Endometrium (tissue), 2 donors: ENCODE data around the gene TRIP13.

ENCODE experiments used
- FAIRE-seq: peaks from 2 replicates; lab custom pipeline; 2012; peaks lifted over from hg19 to GRCh38; lab: Jason Lieb, UNC
- donor health status: control.
- donor health status: control.

Gene TRIP13

DNA sequence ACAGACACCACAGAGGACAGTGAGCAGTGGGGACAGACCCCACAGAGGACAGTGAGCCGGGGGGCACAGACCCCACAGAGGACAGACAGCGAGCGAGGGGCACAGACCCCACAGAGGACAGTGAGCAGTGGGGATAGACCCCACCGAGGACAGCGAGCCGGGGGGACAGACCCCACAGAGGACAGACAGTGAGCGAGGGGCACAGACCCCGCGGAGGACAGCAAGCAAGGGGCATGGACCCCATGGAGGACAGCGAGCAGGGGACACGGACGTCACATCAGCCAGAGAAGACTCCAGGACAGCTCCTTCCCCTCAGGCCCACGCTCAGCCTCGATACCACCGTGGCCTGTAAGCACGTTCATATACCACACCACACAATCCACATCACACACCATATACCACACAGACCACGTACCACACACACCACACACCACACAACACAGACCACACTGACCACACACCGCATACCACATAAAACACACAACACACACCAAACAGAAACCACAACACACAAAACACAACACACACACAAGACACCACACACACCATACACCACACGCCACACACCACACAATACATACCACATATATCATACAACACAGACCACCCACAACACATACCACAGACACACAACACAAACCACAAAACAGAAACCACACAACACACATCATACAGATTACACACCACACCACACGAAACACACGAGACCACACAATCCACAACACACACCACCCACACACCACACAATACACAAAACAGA lies 36.7 kb upstream of the TRIP13 start:
- FAIRE-seq = no peak

GRCh38 chr5:856531-857425 lies 35.9 kb upstream of the TRIP13 start:
- FAIRE-seq = no peak

DNA sequence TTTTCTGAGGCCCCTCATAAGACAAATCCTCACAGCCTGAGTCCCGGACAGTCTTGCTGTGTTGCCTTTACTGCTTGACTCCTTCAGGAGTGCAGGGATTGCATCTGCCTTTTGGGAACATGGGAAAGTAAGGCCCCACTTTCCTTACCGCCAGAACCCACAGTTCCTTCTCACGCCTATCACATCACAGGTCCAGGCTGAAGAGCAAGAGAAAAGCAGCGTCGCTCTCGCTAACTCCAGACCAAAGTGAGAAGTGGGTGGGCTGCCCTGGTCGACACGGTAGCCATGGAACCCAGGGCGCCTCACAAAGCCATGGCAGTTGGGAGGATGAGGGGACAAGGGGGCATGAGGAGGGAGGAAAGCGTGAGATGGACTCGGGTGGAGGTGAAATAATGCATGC lies 34.0 kb upstream of the TRIP13 start:
- FAIRE-seq = no peak

GRCh38 chr5:859391-859790 lies 33.3 kb upstream of the TRIP13 start:
- FAIRE-seq = no peak

DNA sequence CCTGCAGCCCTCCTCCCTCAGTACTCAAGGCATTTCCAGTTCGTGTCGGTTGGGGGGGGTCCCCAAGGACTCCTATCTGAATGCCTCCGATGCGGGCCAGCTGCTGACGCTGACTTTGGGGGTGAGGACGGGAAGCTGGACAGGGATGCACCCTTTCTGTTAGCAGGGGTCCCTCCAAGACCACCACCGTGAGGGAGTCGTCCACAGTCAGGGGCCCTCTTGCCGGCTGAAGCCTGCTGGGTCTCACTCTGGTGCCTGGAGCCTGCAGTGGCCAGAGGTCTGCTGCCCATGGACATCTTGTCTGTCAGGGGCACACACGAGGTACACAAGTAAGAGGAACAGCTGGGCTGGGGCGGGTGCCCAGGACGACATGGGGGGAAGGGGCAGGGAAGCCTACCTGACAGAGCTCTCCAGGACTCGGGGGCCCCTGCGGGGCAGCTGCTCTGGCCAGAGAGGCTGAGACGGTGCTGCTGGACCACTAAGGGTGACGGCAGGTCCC lies 32.8 kb upstream of the TRIP13 start:
- FAIRE-seq = no peak

DNA sequence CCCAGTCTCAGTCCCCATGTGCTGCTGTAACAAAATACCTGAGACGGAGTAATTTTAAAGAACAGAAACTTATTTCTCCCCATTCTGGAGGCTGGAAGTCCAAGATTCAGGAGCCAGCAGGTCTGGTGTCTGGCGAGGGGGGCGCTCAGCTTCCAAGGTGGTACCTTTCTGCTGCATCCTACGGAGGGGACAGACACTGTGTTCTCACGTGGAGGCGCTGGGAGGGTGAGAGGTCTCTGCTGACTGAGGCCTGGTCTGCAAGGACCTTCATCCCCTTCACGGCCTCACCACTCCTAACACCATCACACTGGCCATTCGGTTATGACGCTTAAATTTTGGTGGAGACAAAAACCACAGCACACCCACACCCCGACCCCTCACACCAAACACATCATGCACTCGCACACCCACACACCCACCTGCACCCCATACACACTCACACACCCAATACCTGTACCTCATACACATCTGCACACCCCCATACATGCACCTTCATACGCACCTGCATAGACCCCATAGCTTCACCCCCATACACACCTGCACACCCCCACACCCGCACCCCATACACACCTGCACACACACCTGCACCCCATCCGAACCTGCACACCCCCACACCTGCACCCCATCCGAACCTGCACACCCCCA lies 32.1 kb upstream of the TRIP13 start:
- FAIRE-seq = no peak

DNA sequence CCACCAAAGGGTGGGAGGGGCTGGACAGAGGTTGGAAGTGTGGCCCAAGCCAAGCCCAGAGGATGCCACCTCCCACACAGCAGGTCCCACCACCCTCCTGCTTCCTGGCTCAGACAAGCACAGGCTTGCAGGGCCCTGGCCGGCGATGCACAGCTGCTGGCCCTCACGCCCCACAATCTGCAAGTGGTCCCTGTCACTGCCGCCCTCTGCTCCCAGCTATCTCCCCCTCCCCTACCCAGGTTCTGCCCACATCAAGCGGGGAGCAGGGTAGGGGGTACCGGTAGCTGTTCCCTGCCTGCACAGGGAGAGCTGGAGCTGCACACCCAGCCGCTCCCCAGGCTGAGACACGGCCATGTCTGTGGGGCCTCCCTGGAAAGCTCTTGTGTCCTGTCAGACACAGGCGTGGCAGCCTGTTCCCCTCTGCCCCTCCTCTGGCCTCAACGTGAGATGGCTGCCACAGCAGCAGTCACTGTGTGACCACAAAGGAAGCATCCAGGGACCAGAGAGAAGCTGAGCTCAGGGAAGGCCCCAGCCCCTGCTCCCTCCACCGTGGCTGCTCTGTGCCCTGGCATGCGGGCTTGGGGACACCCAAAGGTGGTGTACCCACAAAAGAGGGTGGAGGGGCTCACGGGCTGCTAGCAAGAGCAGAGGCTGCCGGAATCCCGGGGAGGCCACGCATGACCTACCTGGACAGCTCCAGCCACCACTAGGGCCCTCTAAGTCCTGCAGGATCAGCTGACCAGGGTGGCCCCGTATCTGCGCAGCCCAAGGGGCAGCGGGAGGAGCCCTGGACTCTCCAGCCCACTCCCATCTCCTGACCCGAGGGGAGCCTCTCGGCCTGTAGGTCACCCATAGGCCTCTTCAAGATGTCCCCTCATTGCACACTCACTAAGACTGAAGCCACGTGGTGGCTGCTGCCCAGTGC lies 31.0 kb upstream of the TRIP13 start:
- FAIRE-seq = no peak

- FAIRE-seq = no peak
Observed at GRCh38 chr5:862367-863243, 30.1 kb upstream of the TRIP13 start.

- no peak for FAIRE-seq
Observed at GRCh38 chr5:863244-863805, 29.4 kb upstream of the TRIP13 start.

DNA sequence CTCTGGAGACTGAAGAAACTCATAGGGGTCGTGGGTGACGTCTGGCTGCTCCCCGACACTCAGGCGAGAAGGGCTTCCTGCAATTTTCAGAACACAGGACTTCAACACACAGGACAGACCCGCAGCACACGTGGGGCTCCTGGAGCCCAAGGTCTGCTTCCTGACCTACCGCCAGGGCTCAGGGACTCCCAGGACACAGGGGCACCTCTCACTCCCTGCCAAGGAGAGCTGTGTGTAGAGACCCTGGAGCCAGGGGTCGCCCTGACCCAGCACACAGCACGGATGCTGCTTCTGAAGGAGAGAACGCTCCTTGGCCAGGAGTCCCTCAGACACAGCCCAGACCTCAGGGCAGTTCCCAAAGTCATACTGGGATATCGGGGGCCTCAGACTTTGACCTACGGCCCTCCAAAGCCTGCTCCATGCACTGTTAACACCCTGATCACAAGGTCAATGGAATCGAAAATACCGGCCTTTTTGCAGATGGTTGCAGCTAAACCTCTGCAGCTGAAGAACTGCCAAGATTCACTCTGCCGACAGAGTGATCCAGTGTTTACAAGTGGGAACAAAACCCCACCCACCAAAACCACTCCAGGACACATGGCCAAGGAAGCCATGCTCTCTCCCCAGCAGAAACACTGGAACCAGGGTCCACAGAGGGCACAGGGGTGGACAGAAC lies 28.1 kb upstream of the TRIP13 start:
- no peak for FAIRE-seq

DNA sequence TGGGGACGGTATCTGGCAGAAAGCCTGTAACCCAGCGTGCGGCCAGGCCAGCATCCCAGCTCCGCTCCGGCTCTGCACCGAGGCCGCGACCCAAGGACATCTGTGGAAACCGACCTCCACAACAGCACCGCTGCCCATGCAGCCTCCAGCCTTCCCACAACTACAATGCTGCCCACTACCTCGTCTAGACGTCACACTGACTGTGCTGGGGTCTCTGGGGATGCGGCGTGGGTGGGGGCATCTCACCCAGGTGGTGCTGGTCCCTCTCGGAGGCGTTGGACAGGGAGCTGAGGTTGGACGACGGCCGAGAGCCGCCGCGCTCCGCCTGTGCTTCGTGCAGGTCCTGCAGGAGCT lies 27.5 kb upstream of the TRIP13 start:
- FAIRE-seq = no peak

DNA sequence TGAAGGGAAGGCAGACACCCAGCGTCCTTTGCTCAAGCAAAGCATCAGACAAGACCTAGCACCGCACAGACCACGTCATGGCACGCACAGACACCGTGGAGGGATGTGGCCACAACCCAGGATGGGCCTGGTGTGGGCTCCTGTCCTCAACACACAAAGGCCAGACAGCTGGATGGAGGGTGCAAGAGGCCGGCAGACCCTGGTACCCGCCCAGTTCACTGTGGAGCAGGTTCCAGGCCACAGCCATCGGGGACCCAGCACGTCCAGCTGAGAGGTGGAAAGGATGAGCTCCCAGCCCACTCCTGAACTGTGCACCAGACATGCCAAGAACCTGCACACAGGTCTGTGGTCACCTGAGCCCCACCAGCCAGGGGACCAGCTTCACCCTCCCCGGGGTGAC lies 26.9 kb upstream of the TRIP13 start:
- FAIRE-seq = no peak

- FAIRE-seq = no peak
Observed at GRCh38 chr5:867300-867870, 25.3 kb upstream of the TRIP13 start.

DNA sequence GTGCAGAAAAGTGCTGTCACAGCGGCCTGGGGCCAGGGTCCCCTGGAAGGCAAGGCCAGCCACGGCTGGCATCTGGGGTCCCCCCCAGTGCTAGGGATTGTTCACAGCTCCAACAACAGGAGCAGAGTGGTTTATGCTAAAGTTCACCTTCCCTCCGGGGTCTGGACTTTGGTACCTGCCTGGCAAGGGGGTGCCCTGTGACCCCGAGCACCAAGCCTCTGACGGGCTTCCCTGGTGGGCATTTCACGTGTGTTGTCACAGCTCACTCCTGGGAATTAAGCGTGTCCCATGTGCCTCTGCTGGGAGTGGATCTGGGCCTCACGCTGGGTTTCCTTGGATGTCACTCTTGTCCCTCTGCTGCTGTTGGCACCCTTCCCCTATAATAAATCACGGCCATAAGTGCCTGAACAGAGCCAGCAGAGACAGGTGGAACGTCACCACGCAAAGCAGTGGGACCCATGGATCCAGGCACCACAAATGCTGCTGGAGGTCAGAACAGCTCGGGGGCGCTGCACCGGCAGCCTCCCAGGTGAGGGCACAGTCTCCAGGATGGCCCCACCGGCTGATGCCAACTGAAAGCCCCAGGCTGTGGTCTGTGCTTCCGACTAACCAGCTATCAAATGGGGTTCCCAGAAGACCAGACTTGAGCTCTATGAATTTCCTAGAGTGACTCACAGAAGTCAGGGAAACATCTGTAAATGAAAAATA lies 24.1 kb upstream of the TRIP13 start:
- FAIRE-seq = no peak

DNA sequence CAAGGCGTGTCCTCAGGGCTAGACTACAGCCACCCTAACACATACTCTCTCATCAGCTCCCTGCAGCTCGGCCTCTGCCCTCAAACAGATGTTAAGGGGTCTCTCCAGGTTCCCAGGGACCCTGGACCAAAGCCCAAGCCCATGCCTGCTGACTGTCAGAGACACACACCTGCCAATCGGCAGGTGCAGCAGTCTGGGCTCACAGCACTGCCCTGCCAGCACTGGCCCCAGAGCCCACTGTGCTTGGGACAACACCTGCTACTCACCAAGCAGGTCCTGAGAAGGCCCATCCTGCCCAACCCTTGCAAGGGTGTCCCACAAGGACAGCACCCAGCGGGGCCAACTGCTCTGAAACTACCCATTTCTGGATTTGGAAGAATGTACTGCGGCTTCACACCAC lies 21.7 kb upstream of the TRIP13 start:
- no peak for FAIRE-seq

GRCh38 chr5:871596-872298 lies 20.9 kb upstream of the TRIP13 start:
- no peak for FAIRE-seq

DNA sequence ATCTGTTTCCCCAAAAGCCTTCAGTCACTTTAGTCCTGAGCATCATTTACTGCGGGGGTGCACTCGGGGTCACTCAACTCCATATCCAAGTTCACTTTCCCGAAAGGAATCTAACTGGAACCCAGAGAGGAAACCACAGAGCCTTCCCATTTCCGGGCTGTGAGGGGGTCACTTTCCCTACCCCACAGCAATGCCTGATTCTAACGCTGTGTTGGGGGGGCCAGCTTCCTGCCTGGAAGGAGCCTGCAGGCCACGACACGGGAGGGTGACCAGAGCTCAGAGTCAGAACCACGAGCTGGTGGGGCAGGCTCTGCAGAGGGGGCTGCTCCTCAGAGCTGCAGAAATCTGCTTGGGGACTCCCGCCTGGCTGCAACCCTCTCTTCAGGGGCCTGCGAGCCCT lies 20.4 kb upstream of the TRIP13 start:
- no peak for FAIRE-seq

GRCh38 chr5:873328-873727 lies 19.4 kb upstream of the TRIP13 start:
- FAIRE-seq = no peak
